SK-N-SH treated with all-trans-retinoic acid at 6 μM for 48 hours (cell line): Measurements from ENCODE around the gene B4GALNT4.
"Not testable (repeated sequence)": the region's sequence is repeated elsewhere in the genome, so short reads cannot be mapped to it uniquely, and the experiment has no call there.

Experiments used
- ATAC-seq: fragments of 200-7000 bp; cut with Tn5 transposase; 3 replicates; pipeline ENCODE4 v1.9.1; 2020; ENCODE audit warnings: mild to moderate bottlenecking, moderate library complexity
- ARNTL ChIP-seq: fragments of 450-650 bp; formaldehyde crosslinking; IDR thresholded peaks from 2 replicates; pipeline ENCODE4 v1.5.0; 2020; ENCODE audit warnings: low read depth, mild to moderate bottlenecking, moderate library complexity, borderline replicate concordance
- BACH2 ChIP-seq: fragments of 250-450 bp; sonication (Bioruptor Pico); IDR thresholded peaks from 2 replicates; pipeline ENCODE4 v1.9.0; 2021; ENCODE audit warnings: mild to moderate bottlenecking, borderline replicate concordance
- CSDC2 ChIP-seq: fragments of 250-450 bp; sonication (Bioruptor Pico); IDR thresholded peaks from 2 replicates; pipeline ENCODE4 v1.5.0; 2020; ENCODE audit warnings: mild to moderate bottlenecking, moderate library complexity
- ISL1 ChIP-seq: fragments of 250-450 bp; sonication (Bioruptor Pico); IDR thresholded peaks from 2 replicates; pipeline ENCODE4 v2.1.2; 2022; ENCODE audit warnings: mild to moderate bottlenecking, moderate library complexity
- OSR1 ChIP-seq: fragments of 250-450 bp; sonication (Bioruptor Pico); IDR thresholded peaks from 2 replicates; pipeline ENCODE4 v1.8.0; 2022; ENCODE audit warnings: moderate library complexity, mild to moderate bottlenecking, inconsistent platforms
- RARB ChIP-seq: fragments of 250-450 bp; sonication (Bioruptor Pico); IDR thresholded peaks from 2 replicates; pipeline ENCODE4 v1.8.0; 2021; ENCODE audit warnings: mild to moderate bottlenecking, moderate library complexity
- SNAI2 ChIP-seq: fragments of 250-450 bp; sonication (Bioruptor Pico); IDR thresholded peaks from 2 replicates; pipeline ENCODE4 v1.5.0; 2020; ENCODE audit warnings: mild to moderate bottlenecking, moderate library complexity
- TCF4 ChIP-seq: fragments of 250-450 bp; sonication (Bioruptor Pico); IDR thresholded peaks from 2 replicates; pipeline ENCODE4 v1.8.0; 2021; ENCODE audit warnings: mild to moderate bottlenecking, moderate library complexity, borderline replicate concordance
- TOX ChIP-seq: fragments of 250-450 bp; sonication (Bioruptor Pico); IDR thresholded peaks from 2 replicates; pipeline ENCODE4 v1.8.0; 2021; ENCODE audit warnings: mild to moderate bottlenecking, moderate library complexity, borderline replicate concordance
- ZC3H10 ChIP-seq: fragments of 250-450 bp; sonication (Bioruptor Pico); IDR thresholded peaks from 2 replicates; pipeline ENCODE4 v1.5.1; 2021; ENCODE audit warnings: mild to moderate bottlenecking, moderate library complexity
- ZFP3 ChIP-seq: fragments of 250-450 bp; sonication (Bioruptor Pico); IDR thresholded peaks from 2 replicates; pipeline ENCODE4 v1.5.0; 2020; ENCODE audit warnings: mild to moderate bottlenecking, moderate library complexity
- ZFP30 ChIP-seq: fragments of 450-650 bp; formaldehyde crosslinking; IDR thresholded peaks from 2 replicates; pipeline ENCODE4 v1.5.0; 2022; ENCODE audit warnings: mild to moderate bottlenecking, moderate library complexity
- ZNF565 ChIP-seq: fragments of 450-650 bp; formaldehyde crosslinking; conservative IDR thresholded peaks from 2 replicates; pipeline ENCODE4 v1.5.0; 2020; ENCODE audit warnings: low read depth, mild to moderate bottlenecking, moderate library complexity
- ZNF8 ChIP-seq: fragments of 450-650 bp; formaldehyde crosslinking; IDR thresholded peaks from 2 replicates; pipeline ENCODE4 v1.5.0; 2020; ENCODE audit warnings: mild to moderate bottlenecking, moderate library complexity
- TF ChIP-seq, protein P1 (sequence below): fragments of 250-450 bp; sonication (Bioruptor Pico); IDR thresholded peaks from 2 replicates; pipeline ENCODE4 v1.5.1; 2021; ENCODE audit warnings: mild to moderate bottlenecking, moderate library complexity
- TF ChIP-seq, protein P2 (sequence below): fragments of 250-450 bp; sonication (Bioruptor Pico); IDR thresholded peaks from 2 replicates; pipeline ENCODE4 v1.8.0; 2020; ENCODE audit warnings: mild to moderate bottlenecking, moderate library complexity, borderline replicate concordance
- TF ChIP-seq, protein P3 (sequence below): fragments of 250-450 bp; sonication (Bioruptor Pico); IDR thresholded peaks from 2 replicates; pipeline ENCODE4 v1.5.1; 2020; ENCODE audit warnings: low read depth, mild to moderate bottlenecking, moderate library complexity
- TF ChIP-seq, protein P4 (sequence below): fragments of 250-450 bp; sonication (Bioruptor Pico); IDR thresholded peaks from 2 replicates; pipeline ENCODE4 v1.8.0; 2021; ENCODE audit warnings: low read depth, mild to moderate bottlenecking, moderate library complexity, borderline replicate concordance

B4GALNT4 gene

DNA sequence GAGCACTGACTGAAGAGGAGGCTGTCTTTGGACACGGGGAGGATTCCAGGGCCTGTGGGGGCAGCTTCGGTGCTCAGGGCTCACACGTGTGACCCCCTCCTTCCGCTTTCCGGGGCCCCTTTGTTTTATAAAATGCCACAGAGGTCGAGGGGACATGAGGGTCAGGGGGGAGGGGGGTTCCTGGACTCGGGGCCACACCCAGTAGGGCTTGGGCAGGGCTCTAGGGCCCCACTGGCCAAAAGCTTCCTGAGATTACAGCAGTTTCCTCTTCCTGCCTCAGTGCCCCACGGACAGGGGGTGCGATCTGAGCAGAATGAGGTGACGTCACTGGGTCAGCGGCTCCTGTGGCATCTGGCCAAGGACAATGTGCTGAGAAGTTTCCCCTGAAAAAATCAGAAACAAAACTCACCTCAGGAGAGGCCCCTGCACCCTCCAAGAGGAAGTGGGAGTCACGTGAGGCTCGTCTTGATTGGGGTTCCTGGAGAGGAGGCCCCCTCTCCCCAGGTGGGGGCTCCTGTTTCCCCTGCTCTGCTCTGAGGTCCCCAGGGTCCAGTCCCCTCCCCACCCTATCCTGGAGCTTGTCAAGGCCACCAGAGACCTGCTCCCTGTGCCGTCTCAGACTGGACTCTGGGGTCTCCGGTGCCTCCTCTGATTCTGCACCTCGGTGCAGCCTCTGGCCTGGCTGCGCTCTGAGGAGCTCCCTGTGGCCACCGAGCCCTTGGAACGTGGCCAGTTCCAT lies 42.3 kb upstream of the B4GALNT4 start (continued):
- TF ChIP-seq, protein P1, sequence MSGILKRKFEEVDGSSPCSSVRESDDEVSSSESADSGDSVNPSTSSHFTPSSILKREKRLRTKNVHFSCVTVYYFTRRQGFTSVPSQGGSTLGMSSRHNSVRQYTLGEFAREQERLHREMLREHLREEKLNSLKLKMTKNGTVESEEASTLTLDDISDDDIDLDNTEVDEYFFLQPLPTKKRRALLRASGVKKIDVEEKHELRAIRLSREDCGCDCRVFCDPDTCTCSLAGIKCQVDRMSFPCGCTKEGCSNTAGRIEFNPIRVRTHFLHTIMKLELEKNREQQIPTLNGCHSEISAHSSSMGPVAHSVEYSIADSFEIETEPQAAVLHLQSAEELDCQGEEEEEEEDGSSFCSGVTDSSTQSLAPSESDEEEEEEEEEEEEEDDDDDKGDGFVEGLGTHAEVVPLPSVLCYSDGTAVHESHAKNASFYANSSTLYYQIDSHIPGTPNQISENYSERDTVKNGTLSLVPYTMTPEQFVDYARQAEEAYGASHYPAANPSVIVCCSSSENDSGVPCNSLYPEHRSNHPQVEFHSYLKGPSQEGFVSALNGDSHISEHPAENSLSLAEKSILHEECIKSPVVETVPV: no peak
- TF ChIP-seq ZNF8 (CRISPR knock-in tag): no peak
- TF ChIP-seq RARB (CRISPR knock-in tag): no peak
- TF ChIP-seq CSDC2 (CRISPR knock-in tag): no peak

DNA sequence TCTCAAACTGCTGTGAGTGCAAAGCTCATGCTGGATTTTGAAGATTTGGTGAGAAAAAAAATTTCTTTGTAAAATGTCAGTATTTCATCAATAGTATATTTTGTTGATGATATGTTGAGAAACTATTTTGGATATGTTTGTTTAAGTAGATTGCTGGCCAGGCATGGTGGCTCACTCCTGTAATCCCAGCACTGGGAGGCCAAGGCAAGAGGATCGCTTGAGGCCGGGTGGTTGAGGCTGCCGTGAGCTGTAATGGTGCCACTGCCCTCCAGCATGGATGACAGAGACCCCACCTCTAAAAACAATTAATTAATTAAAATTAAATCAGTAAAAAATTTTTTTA lies 41.7 kb upstream of the B4GALNT4 start:
- no peak for ATAC-seq
- no peak for TF ChIP-seq SNAI2 (CRISPR knock-in tag)

DNA sequence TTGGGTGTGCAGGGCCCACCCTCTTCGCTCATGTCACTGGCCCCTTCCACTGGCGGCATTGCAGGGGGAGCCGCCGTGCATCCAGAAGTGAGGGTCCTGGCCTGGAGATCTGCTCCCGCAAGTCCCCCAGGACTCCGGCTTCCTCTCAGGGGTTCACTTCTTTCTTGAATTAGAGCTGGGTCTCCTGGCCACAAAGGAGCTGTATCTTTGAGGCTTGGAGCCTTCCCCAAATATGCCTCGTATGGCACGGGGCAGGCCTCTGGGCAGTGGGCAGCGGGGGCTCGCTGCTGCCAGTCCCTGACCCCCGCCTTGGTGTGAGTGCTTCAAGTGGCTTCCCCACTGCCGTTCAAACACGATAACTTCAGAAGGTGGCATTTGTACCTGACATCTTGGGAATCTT lies 41.3 kb upstream of the B4GALNT4 start:
- TF ChIP-seq OSR1 (CRISPR knock-in tag) (no peak), ARNTL (CRISPR knock-in tag) (no peak), ZNF565 (CRISPR knock-in tag) (no peak), ZNF8 (CRISPR knock-in tag) (no peak), ZFP3 (CRISPR knock-in tag) (no peak)
- TF ChIP-seq, all 23 proteins: peak for 0
- no peak for ATAC-seq

DNA sequence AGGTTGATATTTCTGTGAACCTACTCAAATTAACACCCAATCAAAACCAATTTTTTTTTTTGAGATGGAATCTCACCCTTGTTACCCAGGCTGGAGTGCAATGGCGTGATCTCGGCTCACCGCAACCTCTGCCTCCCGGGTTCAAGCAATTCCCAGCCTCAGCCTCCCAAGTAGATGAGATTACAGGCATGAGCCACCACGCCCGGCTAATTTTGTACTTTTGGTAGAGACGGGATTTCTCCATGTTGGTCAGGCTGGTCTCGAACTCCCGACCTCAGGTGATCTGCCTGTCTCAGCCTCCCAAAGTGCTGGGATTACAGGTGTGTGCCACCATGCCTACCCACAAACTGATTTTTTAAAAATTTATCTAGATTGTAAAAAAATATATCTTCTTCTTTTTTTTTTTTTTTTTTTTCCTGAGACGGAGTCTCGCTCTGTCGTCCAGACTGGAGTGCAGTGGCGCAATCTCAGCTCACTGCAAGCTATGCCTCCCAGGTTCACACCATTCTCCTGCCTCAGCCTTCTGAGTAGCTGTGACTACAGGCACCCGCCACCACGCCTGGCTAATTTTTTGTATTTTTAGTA lies 40.7 kb upstream of the B4GALNT4 start:
- not testable (repeated sequence) for ATAC-seq

DNA sequence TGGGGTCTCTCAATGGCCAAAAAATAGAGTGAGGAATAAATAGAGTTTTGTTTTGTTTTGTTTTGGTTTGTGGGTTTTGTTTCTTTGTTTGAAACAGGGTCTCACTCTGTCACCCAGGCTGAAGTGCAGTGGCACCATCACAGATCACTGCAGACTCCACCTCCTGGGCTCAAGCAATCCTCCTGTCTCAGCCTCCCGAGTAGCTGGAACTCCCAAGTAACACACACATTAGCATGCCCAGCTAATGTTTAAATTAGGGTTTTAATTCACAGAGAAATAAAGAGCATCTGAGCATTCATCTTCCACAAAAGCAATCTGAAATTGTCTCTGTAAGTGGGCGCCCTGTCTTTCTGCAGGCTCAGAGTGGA lies 39.4 kb upstream of the B4GALNT4 start:
- ATAC-seq: no peak
- no peak for TF ChIP-seq TCF4
- no peak for TF ChIP-seq ZNF565 (CRISPR knock-in tag)
- no peak for TF ChIP-seq ZFP3 (CRISPR knock-in tag)
- TF ChIP-seq ZFP30: no peak
- TF ChIP-seq ISL1 (CRISPR knock-in tag): no peak
- TF ChIP-seq, protein P2, sequence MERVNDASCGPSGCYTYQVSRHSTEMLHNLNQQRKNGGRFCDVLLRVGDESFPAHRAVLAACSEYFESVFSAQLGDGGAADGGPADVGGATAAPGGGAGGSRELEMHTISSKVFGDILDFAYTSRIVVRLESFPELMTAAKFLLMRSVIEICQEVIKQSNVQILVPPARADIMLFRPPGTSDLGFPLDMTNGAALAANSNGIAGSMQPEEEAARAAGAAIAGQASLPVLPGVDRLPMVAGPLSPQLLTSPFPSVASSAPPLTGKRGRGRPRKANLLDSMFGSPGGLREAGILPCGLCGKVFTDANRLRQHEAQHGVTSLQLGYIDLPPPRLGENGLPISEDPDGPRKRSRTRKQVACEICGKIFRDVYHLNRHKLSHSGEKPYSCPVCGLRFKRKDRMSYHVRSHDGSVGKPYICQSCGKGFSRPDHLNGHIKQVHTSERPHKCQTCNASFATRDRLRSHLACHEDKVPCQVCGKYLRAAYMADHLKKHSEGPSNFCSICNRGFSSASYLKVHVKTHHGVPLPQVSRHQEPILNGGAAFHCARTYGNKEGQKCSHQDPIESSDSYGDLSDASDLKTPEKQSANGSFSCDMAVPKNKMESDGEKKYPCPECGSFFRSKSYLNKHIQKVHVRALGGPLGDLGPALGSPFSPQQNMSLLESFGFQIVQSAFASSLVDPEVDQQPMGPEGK: no peak
- TF ChIP-seq ZC3H10 (CRISPR knock-in tag): no peak
- TF ChIP-seq SNAI2 (CRISPR knock-in tag): no peak
- TF ChIP-seq, protein P3, sequence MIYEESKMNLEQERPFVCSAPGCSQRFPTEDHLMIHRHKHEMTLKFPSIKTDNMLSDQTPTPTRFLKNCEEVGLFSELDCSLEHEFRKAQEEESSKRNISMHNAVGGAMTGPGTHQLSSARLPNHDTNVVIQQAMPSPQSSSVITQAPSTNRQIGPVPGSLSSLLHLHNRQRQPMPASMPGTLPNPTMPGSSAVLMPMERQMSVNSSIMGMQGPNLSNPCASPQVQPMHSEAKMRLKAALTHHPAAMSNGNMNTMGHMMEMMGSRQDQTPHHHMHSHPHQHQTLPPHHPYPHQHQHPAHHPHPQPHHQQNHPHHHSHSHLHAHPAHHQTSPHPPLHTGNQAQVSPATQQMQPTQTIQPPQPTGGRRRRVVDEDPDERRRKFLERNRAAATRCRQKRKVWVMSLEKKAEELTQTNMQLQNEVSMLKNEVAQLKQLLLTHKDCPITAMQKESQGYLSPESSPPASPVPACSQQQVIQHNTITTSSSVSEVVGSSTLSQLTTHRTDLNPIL (CRISPR knock-in tag): no peak
- TF ChIP-seq, protein P4, sequence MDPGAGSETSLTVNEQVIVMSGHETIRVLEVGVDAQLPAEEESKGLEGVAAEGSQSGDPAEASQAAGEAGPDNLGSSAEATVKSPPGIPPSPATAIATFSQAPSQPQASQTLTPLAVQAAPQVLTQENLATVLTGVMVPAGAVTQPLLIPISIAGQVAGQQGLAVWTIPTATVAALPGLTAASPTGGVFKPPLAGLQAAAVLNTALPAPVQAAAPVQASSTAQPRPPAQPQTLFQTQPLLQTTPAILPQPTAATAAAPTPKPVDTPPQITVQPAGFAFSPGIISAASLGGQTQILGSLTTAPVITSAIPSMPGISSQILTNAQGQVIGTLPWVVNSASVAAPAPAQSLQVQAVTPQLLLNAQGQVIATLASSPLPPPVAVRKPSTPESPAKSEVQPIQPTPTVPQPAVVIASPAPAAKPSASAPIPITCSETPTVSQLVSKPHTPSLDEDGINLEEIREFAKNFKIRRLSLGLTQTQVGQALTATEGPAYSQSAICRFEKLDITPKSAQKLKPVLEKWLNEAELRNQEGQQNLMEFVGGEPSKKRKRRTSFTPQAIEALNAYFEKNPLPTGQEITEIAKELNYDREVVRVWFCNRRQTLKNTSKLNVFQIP: no peak
- TF ChIP-seq TOX (CRISPR knock-in tag): no peak
- no peak for TF ChIP-seq OSR1 (CRISPR knock-in tag)
- TF ChIP-seq ZNF8 (CRISPR knock-in tag): no peak
- no peak for TF ChIP-seq BACH2 (CRISPR knock-in tag)

DNA sequence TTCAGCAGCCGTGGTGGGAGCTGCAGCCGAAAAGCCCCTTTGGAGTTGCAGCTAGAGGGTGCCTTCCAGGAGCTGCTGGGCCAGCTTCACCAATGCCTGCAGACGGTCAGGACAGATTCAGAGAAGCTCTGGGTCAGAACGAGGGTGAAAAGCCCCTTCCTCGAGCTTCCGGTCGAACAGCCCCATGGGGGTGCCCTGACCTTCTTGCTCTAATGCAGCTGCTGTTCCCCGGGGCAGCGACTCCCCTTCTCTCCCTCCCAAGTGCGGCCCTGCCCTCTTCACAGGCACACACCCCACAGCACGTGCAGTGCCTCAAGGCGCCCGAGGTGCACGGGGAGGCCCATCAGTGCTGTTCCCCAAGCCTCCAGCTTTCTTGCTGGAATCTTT lies 39.0 kb upstream of the B4GALNT4 start:
- no peak for ATAC-seq
- TF ChIP-seq TOX (CRISPR knock-in tag) (no peak), ISL1 (CRISPR knock-in tag) (no peak)
- TF ChIP-seq, protein P2: no peak
